HEK293 (cell line): ENCODE data around the gene GALR2.

Experiments used
- CTCF ChIA-PET: fragments of 350-600 bp; formaldehyde crosslinking; extraction: SDS; loops from one replicate; lab custom pipeline; 2021; ENCODE audit warnings: antibody characterized with exemption; lab: Yijun Ruan, JAX
- POLR2A ChIA-PET: fragments of 300-600 bp; formaldehyde crosslinking; extraction: SDS; loops from one replicate; lab custom pipeline; 2020; ENCODE audit warnings: antibody characterized with exemption, inconsistent platforms; lab: Yijun Ruan, JAX
- H3K27ac ChIP-seq: fragments of 200-500 bp; sonication (Bioruptor generic); 2 replicates; pipeline ENCODE4 v1.5.1; 2014; ENCODE audit warnings: low read depth, low read length, control low read depth, inconsistent platforms; ENCODE audit errors: extremely low read depth
- H3K36me3 ChIP-seq, 2 experiments: fragments of 200-500 bp in 1 of 2; sonication (Bioruptor generic) in 1 of 2; 1 replicate in 1 of 2; 2 replicates in 1 of 2; pipeline ENCODE4 v1.5.1; 2014 to 2017; ENCODE audit warnings: inconsistent platforms in 2 of 2, low read length in 2 of 2; ENCODE audit not compliant: control insufficient read depth in 2 of 2, insufficient read depth in 1 of 2
- H3K4me1 ChIP-seq: fragments of 200-500 bp; sonication (Bioruptor generic); 2 replicates; pipeline ENCODE4 v1.5.1; 2014; ENCODE audit warnings: mild to moderate bottlenecking, low read length, inconsistent platforms; ENCODE audit not compliant: control insufficient read depth, insufficient read depth
- H3K4me3 ChIP-seq: 2 replicates; pipeline ENCODE4 v1.5.1; 2011; ENCODE audit warnings: low read depth, mild to moderate bottlenecking, control low read depth, low read length, moderate library complexity
- H3K9me3 ChIP-seq: fragments of 200-500 bp; sonication (Bioruptor generic); 2 replicates; pipeline ENCODE4 v1.5.1; 2014; ENCODE audit warnings: low read depth, low read length, inconsistent platforms; ENCODE audit not compliant: control insufficient read depth, insufficient read depth
- KLF1 ChIP-seq: fragments of 450-650 bp; formaldehyde crosslinking; IDR thresholded peaks from 2 replicates; pipeline ENCODE4 v1.5.1; 2016; ENCODE audit warnings: missing biosample characterization, missing genetic modification characterization
- RBAK ChIP-seq: fragments of 450-650 bp; formaldehyde crosslinking; IDR thresholded peaks from 2 replicates; pipeline ENCODE4 v1.5.1; 2016; ENCODE audit warnings: missing biosample characterization, missing genetic modification characterization
- SETDB1 ChIP-seq: IDR thresholded peaks from one replicate; pipeline ENCODE4 v1.6.1; 2017; ENCODE audit warnings: mild to moderate bottlenecking, low read length, moderate library complexity, mixed read lengths; ENCODE audit not compliant: insufficient read length
- SP2 ChIP-seq: fragments of 450-650 bp; formaldehyde crosslinking; IDR thresholded peaks from 2 replicates; pipeline ENCODE4 v1.5.1; 2016; ENCODE audit warnings: missing biosample characterization, missing genetic modification characterization
- ZBTB21 ChIP-seq: fragments of 450-650 bp; formaldehyde crosslinking; IDR thresholded peaks from 2 replicates; pipeline ENCODE4 v1.5.1; 2017; ENCODE audit warnings: missing biosample characterization, missing genetic modification characterization
- ZNF146 ChIP-seq: fragments of 450-650 bp; formaldehyde crosslinking; IDR thresholded peaks from 2 replicates; pipeline ENCODE4 v1.5.1; 2016; ENCODE audit warnings: missing biosample characterization, missing genetic modification characterization
- ZNF155 ChIP-seq: fragments of 450-650 bp; formaldehyde crosslinking; IDR thresholded peaks from 2 replicates; pipeline ENCODE4 v1.5.1; 2016; ENCODE audit warnings: missing biosample characterization, missing genetic modification characterization
- ZNF169 ChIP-seq: fragments of 450-650 bp; formaldehyde crosslinking; IDR thresholded peaks from 2 replicates; pipeline ENCODE4 v1.5.1; 2016; ENCODE audit warnings: missing biosample characterization, missing genetic modification characterization
- ZNF274 ChIP-seq, 2 experiments: fragments of 200-500 bp in 1 of 2; fragments of 450-650 bp in 1 of 2; sonication (Bioruptor generic) in 1 of 2; formaldehyde crosslinking in 1 of 2; IDR thresholded peaks; 2 replicates each; pipeline versions ENCODE4 v1.5.1 to v1.6.1; 2014 to 2016; ENCODE audit warnings: borderline replicate concordance in 1 of 2, inconsistent platforms in 1 of 2, low read length in 1 of 2, missing biosample characterization in 1 of 2, missing genetic modification characterization in 1 of 2
- ZNF292 ChIP-seq: fragments of 450-650 bp; formaldehyde crosslinking; IDR thresholded peaks from 2 replicates; pipeline ENCODE4 v1.5.1; 2016; ENCODE audit warnings: low read depth, missing biosample characterization, missing genetic modification characterization, borderline replicate concordance
- ZNF335 ChIP-seq: fragments of 450-650 bp; formaldehyde crosslinking; conservative IDR thresholded peaks from 2 replicates; pipeline ENCODE4 v1.5.1; 2016; ENCODE audit warnings: missing biosample characterization, missing genetic modification characterization
- ZNF354C ChIP-seq: fragments of 450-650 bp; formaldehyde crosslinking; IDR thresholded peaks from 2 replicates; pipeline ENCODE4 v1.5.1; 2016; ENCODE audit warnings: missing biosample characterization, missing genetic modification characterization, low read depth, borderline replicate concordance
- ZNF416 ChIP-seq: fragments of 450-650 bp; formaldehyde crosslinking; IDR thresholded peaks from 2 replicates; pipeline ENCODE4 v1.5.1; 2016; ENCODE audit warnings: missing biosample characterization, missing genetic modification characterization
- ZNF530 ChIP-seq: fragments of 450-650 bp; formaldehyde crosslinking; IDR thresholded peaks from 2 replicates; pipeline ENCODE4 v1.5.1; 2016; ENCODE audit warnings: low read depth, missing biosample characterization, missing genetic modification characterization
- ZNF600 ChIP-seq: fragments of 450-650 bp; formaldehyde crosslinking; IDR thresholded peaks from 2 replicates; pipeline ENCODE4 v1.5.1; 2016; ENCODE audit warnings: missing biosample characterization, missing genetic modification characterization
- TF ChIP-seq, protein P1 (sequence below): fragments of 450-650 bp; formaldehyde crosslinking; IDR thresholded peaks from 2 replicates; pipeline ENCODE4 v1.5.1; 2016; ENCODE audit warnings: missing biosample characterization, missing genetic modification characterization
- TF ChIP-seq, protein P2 (sequence below): fragments of 450-650 bp; formaldehyde crosslinking; optimal IDR thresholded peaks from 2 replicates; pipeline ENCODE3; 2016; ENCODE audit warnings: missing biosample characterization, mild to moderate bottlenecking, missing genetic modification characterization
- TF ChIP-seq, protein P3 (sequence below): fragments of 450-650 bp; formaldehyde crosslinking; IDR thresholded peaks from 2 replicates; pipeline ENCODE4 v1.5.1; 2016; ENCODE audit warnings: missing biosample characterization, missing genetic modification characterization
- TF ChIP-seq, protein P4 (sequence below): fragments of 450-650 bp; formaldehyde crosslinking; IDR thresholded peaks from 2 replicates; pipeline ENCODE4 v1.5.1; 2017; ENCODE audit warnings: missing biosample characterization, missing genetic modification characterization
- TF ChIP-seq, protein P5 (sequence below): fragments of 450-650 bp; formaldehyde crosslinking; IDR thresholded peaks from 2 replicates; pipeline ENCODE4 v1.5.1; 2016; ENCODE audit warnings: missing biosample characterization, missing genetic modification characterization

The GALR2 gene

DNA sequence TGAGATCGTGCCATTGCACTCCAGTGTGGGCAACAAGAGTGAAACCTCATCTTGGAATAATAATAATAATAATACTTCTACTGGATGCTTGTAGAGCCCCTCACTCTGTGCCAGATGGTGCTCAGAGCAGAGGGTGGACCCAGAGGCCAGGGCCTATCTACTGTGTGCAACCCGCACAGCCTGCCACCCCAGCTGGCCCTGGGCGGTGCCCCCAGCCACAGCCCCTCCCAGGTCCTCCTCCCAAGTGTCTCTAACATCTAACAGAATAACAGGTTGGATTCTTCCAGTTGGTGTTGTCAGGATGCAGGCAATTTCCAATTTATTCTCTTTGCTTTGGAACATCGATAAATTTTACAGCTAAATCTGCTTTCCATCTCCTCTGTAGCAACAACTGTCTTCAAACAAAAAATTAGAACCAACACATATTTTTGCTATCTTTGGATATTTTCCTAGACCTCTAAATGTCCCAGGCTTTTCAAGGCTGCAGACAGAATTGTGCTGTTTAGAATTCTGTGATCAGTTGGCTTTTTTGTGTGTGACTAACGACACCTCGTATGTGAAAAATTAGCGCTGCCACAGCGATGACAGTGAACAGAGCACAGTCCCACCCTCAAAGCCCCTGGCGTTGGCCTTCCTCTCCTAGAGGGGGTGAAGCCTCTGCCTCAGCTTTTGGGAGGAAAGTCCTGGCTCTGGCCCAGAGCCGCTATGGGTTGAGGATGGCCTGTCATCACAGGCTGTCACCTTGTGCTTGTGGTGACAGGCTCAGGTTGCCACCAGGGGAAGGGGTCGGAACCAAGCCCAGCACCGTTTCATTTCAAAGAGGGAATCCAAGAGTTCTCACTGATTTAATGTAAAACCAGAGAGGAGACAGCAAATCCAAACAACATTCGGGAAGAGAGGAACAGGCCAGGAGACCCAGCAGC lies 39.9 kb upstream of the GALR2 start:
- no peak overlapping the region for H3K4me3 ChIP-seq
- ChIA-PET CTCF (interaction anchor here (0.7 to 3.3 kb wide), 6 partner anchors 13 to 84 kb away, joined by 3 to 24 read pairs (median 3); no protein-coding TSS in a partner anchor), POLR2A (interaction anchor here (0.6 kb wide), 3 partner anchors 233 to 908 kb away, joined by 3 to 6 read pairs (median 3); no protein-coding TSS in a partner anchor)
- no peak overlapping the region for H3K27ac ChIP-seq
- H3K36me3 ChIP-seq = peaks cover 12 to 31% of the 10 kb centered on the region in 2 experiments
- H3K4me1 ChIP-seq = peaks cover 2% of the 10 kb centered on the region; the same call in 1 of the 2 replicates
- H3K9me3 ChIP-seq = no peaks in the 10 kb centered on the region
- TF ChIP-seq KLF1 (tag by site-specific recombination) (peak; percentile 74), ZNF530 (tag by site-specific recombination) (no peak)

DNA sequence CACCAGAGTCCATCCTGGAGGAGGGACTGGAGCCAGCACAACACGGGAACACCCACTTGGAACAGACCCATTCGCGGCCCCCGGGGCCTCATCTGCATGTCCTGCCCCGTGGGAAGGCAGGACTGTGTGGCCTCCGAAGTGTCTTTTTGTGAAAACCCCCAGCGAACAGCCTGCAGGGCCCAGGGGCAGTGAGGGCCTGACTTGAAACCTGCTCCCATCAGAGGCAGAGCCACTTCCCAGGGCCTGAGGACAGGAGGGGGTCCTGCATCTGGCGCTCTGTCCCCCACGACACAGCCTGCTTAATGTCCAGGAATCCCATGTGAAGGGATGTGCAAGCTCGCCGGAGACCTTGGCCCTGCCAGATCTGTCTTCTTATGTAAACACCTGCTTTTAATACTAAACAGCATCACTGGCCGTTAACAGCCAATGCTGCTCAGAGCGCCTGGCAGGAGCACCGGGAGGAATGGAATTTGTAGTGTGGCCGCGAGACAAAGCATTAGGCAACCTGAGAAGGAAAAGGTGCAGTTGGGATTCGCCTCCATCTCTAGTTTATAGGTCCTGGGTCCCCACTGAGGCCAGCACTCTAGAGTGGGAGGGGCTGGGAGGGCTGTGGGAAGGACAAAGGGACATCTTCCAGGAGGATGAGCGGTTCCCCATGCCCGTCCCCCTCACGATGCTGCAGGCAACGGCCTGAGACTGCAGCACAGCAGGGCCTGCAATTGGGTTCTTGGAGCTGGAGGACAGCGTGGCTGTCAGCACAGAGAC lies 37.9 kb upstream of the GALR2 start:
- ChIA-PET CTCF (interaction anchor here (0.6 to 1.5 kb wide), 3 partner anchors 21 to 243 kb away, joined by 3 to 7 read pairs (median 3); no protein-coding TSS in a partner anchor), POLR2A (interaction anchor here (0.8 to 1.1 kb wide), 2 partner anchors 23 to 24 kb away, joined by 3 to 6 read pairs; no protein-coding TSS in a partner anchor)
- Histone ChIP-seq H3K4me3 (no peak overlapping the region), H3K4me1 (no peaks in the 10 kb centered on the region), H3K9me3 (no peaks in the 10 kb centered on the region), H3K36me3 (peaks cover 28 to 51% of the 10 kb centered on the region in 2 experiments), H3K27ac (no peak overlapping the region)
- TF ChIP-seq ZNF146 (tag by site-specific recombination) (no peak), ZNF292 (tag by site-specific recombination) (no peak), ZNF169 (tag by site-specific recombination) (no peak), ZNF274 (IDR thresholded peaks at IDR 0.05; ENCODE audit: low read length) (no peak), ZNF274 (tag by site-specific recombination; IDR thresholded peaks at IDR 0.05; ENCODE audit: borderline replicate concordance) (no peak)
- TF ChIP-seq, protein P1, sequence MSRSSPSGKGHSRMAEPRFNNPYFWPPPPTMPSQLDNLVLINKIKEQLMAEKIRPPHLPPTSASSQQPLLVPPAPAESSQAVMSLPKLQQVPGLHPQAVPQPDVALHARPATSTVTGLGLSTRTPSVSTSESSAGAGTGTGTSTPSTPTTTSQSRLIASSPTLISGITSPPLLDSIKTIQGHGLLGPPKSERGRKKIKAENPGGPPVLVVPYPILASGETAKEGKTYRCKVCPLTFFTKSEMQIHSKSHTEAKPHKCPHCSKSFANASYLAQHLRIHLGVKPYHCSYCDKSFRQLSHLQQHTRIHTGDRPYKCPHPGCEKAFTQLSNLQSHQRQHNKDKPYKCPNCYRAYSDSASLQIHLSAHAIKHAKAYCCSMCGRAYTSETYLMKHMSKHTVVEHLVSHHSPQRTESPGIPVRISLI (tag by site-specific recombination) = no peak
- TF ChIP-seq, protein P2, sequence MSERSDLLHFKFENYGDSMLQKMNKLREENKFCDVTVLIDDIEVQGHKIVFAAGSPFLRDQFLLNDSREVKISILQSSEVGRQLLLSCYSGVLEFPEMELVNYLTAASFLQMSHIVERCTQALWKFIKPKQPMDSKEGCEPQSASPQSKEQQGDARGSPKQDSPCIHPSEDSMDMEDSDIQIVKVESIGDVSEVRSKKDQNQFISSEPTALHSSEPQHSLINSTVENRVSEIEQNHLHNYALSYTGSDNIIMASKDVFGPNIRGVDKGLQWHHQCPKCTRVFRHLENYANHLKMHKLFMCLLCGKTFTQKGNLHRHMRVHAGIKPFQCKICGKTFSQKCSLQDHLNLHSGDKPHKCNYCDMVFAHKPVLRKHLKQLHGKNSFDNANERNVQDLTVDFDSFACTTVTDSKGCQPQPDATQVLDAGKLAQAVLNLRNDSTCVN (tag by site-specific recombination) = no peak

DNA sequence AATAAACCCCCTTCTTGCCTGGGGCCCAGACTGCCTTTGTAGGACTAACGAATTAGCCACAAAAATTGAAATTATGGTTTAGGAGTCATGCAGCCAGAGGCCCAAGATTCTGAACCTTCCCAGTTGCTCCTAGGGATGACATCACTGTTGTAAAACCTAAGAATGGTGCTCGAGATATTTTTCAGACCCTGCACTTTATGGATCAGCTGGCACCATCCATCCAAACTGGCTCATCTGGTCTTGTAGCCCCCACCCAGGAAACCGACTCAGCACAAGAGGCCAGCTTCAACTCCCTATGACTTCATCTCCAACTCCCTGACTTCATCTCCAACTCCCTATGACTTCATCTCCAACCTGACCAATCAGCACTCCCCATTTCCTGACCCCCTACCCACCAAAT lies 36.5 kb upstream of the GALR2 start:
- CTCF ChIA-PET = interaction anchor here (0.6 to 1.5 kb wide), 5 partner anchors 12 to 36 kb away, joined by 3 to 7 read pairs (median 4); no protein-coding TSS in a partner anchor
- no peak overlapping the region for H3K27ac ChIP-seq
- H3K4me3 ChIP-seq = no peak overlapping the region
- POLR2A ChIA-PET = no interaction called here
- no peaks in the 10 kb centered on the region for H3K9me3 ChIP-seq
- no peaks in the 10 kb centered on the region for H3K4me1 ChIP-seq
- H3K36me3 ChIP-seq = peaks cover 38 to 64% of the 10 kb centered on the region in 2 experiments
- TF ChIP-seq ZBTB21 (tag by site-specific recombination) (peak; percentile 98), ZNF354C (tag by site-specific recombination) (no peak), SETDB1 (no peak), RBAK (tag by site-specific recombination) (no peak), ZNF416 (no peak), SP2 (tag by site-specific recombination) (peak; percentile 39), ZNF155 (tag by site-specific recombination) (no peak), ZNF335 (peak; percentile 52), ZNF600 (no peak)
- TF ChIP-seq, protein P3, sequence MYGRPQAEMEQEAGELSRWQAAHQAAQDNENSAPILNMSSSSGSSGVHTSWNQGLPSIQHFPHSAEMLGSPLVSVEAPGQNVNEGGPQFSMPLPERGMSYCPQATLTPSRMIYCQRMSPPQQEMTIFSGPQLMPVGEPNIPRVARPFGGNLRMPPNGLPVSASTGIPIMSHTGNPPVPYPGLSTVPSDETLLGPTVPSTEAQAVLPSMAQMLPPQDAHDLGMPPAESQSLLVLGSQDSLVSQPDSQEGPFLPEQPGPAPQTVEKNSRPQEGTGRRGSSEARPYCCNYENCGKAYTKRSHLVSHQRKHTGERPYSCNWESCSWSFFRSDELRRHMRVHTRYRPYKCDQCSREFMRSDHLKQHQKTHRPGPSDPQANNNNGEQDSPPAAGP (tag by site-specific recombination) = peak; percentile 58
- TF ChIP-seq, protein P4, sequence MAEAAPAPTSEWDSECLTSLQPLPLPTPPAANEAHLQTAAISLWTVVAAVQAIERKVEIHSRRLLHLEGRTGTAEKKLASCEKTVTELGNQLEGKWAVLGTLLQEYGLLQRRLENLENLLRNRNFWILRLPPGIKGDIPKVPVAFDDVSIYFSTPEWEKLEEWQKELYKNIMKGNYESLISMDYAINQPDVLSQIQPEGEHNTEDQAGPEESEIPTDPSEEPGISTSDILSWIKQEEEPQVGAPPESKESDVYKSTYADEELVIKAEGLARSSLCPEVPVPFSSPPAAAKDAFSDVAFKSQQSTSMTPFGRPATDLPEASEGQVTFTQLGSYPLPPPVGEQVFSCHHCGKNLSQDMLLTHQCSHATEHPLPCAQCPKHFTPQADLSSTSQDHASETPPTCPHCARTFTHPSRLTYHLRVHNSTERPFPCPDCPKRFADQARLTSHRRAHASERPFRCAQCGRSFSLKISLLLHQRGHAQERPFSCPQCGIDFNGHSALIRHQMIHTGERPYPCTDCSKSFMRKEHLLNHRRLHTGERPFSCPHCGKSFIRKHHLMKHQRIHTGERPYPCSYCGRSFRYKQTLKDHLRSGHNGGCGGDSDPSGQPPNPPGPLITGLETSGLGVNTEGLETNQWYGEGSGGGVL = peak; percentile 53
- TF ChIP-seq, protein P5, sequence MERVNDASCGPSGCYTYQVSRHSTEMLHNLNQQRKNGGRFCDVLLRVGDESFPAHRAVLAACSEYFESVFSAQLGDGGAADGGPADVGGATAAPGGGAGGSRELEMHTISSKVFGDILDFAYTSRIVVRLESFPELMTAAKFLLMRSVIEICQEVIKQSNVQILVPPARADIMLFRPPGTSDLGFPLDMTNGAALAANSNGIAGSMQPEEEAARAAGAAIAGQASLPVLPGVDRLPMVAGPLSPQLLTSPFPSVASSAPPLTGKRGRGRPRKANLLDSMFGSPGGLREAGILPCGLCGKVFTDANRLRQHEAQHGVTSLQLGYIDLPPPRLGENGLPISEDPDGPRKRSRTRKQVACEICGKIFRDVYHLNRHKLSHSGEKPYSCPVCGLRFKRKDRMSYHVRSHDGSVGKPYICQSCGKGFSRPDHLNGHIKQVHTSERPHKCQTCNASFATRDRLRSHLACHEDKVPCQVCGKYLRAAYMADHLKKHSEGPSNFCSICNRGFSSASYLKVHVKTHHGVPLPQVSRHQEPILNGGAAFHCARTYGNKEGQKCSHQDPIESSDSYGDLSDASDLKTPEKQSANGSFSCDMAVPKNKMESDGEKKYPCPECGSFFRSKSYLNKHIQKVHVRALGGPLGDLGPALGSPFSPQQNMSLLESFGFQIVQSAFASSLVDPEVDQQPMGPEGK (tag by site-specific recombination) = peak; percentile 65
